ENCODE results near the gene DLGAP1. TPM values are rescaled to one million over a fixed set of nuclear protein-coding genes. Genes with fewer than 3 reads are reported as not detected.
A peak's percentile ranks its signal among the peaks of the same experiment; 100 is the strongest.

The DLGAP1 gene
- total RNA-seq, 1 donor from 2014 or later, result 2.0 TPM

GRCh38 chr18:3450799-3451182 lies 1004.3 kb downstream of the DLGAP1 start:
- no peak for DNase-seq (ENCODE audit: low spot score in 2 of 2)
- Histone ChIP-seq H3K9me3 (no peaks in the 10 kb centered on the region), H3K27ac (peak overlapping the region; percentile 100), H3K36me3 (no peaks in the 10 kb centered on the region), H3K4me3 (peak overlapping the region; percentile 79 to 86), H3K4me1 (peaks cover 7 to 26% of the 10 kb centered on the region in 2 donors), H3K27me3 (no peaks in the 10 kb centered on the region)
- intact Hi-C loops (cut with DNase I), result loop anchor here (1.0 to 10.0 kb wide), 7 partner anchors 168 to 1007 kb away; partner anchors contain the start of gene DLGAP1
- no peak for TF ChIP-seq CTCF (IDR thresholded peaks at IDR 0.05)

GRCh38 chr18:3450012-3450798 lies 1004.9 kb downstream of the DLGAP1 start, which contains the start of gene TGIF1:
Gene TGIF1, plus strand, starts transcription at chr18:3450172. Its CDS starts 318 bp downstream, at chr18:3450490.
- Histone ChIP-seq H3K36me3 (no peaks in the 10 kb centered on the region), H3K9me3 (no peaks in the 10 kb centered on the region), H3K27me3 (no peaks in the 10 kb centered on the region), H3K4me1 (peaks cover 7 to 22% of the 10 kb centered on the region in 2 donors), H3K27ac (peak within 1 kb of the TSS; percentile 100), H3K4me3 (peak within 1 kb of the TSS; percentile 79 to 86)
- peak; percentile 28 to 88 for DNase-seq (ENCODE audit: low spot score in 2 of 2)
- TF ChIP-seq CTCF (IDR thresholded peaks at IDR 0.05), result no peak
- intact Hi-C loops (cut with DNase I), result loop anchor here (5.0 to 10.0 kb wide), 6 partner anchors 168 to 1007 kb away; partner anchors contain the start of gene DLGAP1

- no peak for TF ChIP-seq CTCF (IDR thresholded peaks at IDR 0.05)
- Histone ChIP-seq H3K4me3 (peak overlapping the region; percentile 79 to 86), H3K27me3 (no peaks in the 10 kb centered on the region), H3K4me1 (peaks cover 7 to 18% of the 10 kb centered on the region in 2 donors), H3K9me3 (no peaks in the 10 kb centered on the region), H3K36me3 (no peaks in the 10 kb centered on the region), H3K27ac (peak overlapping the region; percentile 100)
- DNase-seq (ENCODE audit: low spot score in 2 of 2), result no peak
- intact Hi-C loops (cut with DNase I), result loop anchor here (5.0 to 10.0 kb wide), 9 partner anchors 167 to 1008 kb away; partner anchors contain the start of genes DLGAP1 and SMCHD1
Observed at GRCh38 chr18:3449512-3450011, 1005.5 kb downstream of the DLGAP1 start.

- no peaks in the 10 kb centered on the region for H3K36me3 ChIP-seq
- H3K27ac ChIP-seq, result peak overlapping the region; percentile 100
- no peaks in the 10 kb centered on the region for H3K27me3 ChIP-seq
- no peaks in the 10 kb centered on the region for H3K9me3 ChIP-seq
- TF ChIP-seq CTCF (IDR thresholded peaks at IDR 0.05), result no peak
- peak; percentile 84 to 95 for DNase-seq (ENCODE audit: low spot score in 2 of 2)
- peak overlapping the region; percentile 79 to 86 for H3K4me3 ChIP-seq
- peaks cover 7 to 16% of the 10 kb centered on the region in 2 donors for H3K4me1 ChIP-seq
- intact Hi-C loops (cut with DNase I), result loop anchor here (1.0 to 10.0 kb wide), 4 partner anchors 145 to 792 kb away; partner anchors contain the start of gene SMCHD1
Observed at GRCh38 chr18:3448838-3449511, 1006.1 kb downstream of the DLGAP1 start.

Measured in ascending aorta (tissue), 2 donors.